Erythroblast (primary cell): ENCODE data around the gene TCF12.
A peak's percentile ranks its signal among the peaks of the same experiment; 100 is the strongest.

Source experiments
- DNase-seq, 2 experiments: peaks; one replicate each; lab custom pipeline; 2025; lab: John Stamatoyannopoulos, UW
- GATA1 ChIP-seq: IDR thresholded peaks from 2 replicates; pipeline ENCODE4 v1.6.1; 2011; ENCODE audit warnings: low read depth, mild to moderate bottlenecking, control low read depth, low read length, moderate library complexity
- POLR2A ChIP-seq: IDR thresholded peaks from 2 replicates; pipeline ENCODE4 v1.6.1; 2011; ENCODE audit warnings: mild to moderate bottlenecking, low read length

The TCF12 gene

DNA sequence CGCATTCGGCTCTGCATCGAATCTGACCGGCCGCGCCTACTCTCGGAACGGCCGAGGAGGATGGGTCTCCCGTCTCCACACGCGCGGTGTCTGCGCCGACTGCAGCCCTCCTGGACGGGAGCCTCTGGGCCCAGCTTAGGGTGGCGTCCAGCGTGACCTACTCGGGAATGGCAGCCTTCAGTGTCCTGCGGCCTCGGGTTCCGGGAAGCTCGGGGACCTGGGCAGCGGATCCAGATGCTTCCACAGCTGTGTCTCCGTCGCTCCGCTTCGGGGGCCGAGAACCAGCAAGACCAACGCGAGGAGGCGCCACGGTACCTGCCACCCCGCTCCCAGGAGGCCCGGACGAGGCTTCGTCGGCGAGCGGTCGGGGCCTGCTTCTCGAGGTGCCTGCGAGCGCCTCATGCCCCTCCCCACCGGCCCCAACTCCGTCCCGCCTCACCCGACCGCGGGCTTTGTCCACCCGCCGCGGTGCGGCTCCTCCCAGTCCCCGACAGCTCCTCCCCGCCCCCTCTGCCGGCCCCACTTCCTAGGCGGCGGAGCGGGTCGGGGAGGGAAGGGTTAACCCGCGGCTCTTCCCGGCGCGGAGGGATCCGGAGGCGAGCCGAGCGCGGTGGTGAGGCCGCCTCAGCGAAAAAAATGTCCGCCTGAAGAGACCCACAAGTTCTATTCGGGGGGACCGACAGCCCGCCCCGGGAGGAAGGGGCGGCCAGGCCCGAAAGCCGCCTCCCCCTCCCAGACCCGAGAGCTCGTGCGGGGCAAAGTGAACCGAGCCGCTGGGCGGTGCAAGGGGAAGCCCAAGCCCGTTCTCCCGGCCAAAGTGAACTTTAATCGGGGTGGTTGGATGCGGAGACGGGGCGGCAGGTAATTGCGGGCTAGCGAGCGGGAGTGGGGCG, at the start of gene TCF12:
Gene TCF12 (plus strand): TSS at position 599 of the 893 bp plus-strand sequence. CDS start 1,270 bp downstream, outside the sequence.
- DNase-seq, result peak; percentile 98
- TF ChIP-seq GATA1 (no peak), POLR2A (peak; percentile 68)

DNA sequence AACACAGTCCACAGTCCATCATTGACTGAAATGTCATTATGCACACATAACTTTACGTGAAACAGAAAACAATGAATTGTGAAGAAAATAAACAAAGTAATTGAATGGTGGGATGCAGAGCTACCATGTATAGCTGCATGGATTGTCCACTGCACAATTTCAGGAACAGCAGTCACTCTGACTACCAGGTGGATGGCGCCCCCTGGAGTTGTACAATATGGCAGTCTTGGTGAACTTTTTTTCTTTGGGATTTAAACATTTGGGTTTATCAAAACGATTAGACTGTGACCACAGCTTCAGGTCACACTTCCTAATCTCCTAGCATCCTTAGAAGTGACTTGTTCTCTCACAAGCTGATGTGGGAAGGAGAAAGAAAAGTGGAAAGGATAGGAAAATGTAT, 48.9 kb upstream of the TCF12 start:
- TF ChIP-seq GATA1, result no peak
- no peak for TF ChIP-seq POLR2A
- DNase-seq, result peak; percentile 43 to 45

DNA sequence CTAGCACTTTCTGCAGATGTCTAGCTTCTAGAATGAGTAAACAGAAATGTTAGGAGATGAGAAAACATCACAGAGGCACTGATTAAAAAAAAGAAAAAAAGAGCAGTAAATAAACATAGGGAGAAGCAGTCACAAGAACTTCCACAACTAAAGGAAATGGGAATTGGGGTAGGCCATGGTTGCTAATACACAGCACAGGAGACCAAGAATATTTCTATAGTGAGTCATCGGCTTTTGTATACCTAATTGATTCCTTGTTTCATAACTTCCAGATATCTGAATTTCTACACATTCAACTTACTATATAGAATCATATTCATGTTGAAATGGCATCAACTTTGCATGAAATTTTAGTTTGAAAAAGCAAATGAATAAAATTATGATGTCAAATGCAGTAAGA, 47.3 kb upstream of the TCF12 start:
- TF ChIP-seq POLR2A (no peak), GATA1 (no peak)
- DNase-seq, result no peak

- TF ChIP-seq POLR2A (no peak), GATA1 (no peak)
- DNase-seq, result no peak
Measured at GRCh38 chr15:56871867-56872266, 46.6 kb upstream of the TCF12 start.

GRCh38 chr15:56877255-56877970, 41.0 kb upstream of the TCF12 start:
- TF ChIP-seq POLR2A, result no peak
- TF ChIP-seq GATA1, result no peak
- no peak for DNase-seq

DNA sequence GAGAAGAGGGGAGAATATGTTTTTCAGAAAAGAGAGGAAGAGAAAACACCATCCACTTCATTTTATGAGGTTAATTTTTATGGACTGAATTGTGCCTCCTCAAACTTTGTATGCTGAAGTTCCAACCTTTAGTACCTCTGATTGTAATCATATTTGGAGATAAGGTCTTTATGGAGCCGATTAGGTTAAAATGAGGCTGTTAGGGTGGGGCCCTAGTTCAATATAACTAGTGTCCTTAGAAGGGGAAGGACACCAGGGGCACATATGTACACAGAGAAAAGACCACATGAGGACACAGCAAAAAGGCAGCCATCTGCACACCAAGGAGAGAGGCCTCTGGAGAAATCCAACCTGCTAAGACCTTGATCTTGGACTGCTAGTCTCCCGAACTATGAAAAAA, 38.9 kb upstream of the TCF12 start:
- no peak for TF ChIP-seq GATA1
- no peak for TF ChIP-seq POLR2A
- no peak for DNase-seq

DNA sequence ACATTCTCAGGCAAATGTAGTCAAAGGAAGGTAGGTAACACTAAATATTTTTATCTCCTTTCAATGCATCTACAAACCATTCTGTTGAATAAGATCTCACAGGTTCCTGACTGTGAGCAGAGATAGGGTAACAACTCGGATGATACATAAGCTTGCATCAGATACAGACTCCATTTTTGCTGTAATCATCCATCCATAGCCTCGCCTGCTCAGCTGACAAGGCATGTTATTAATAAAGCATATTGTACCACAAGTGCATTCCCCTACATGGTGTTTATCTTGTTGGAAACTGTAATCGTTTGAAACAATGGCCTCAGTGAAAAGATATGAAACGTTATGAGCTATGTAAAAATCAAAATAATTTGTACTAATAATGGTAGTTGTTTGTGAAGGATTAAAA, 35.4 kb upstream of the TCF12 start:
- TF ChIP-seq POLR2A (no peak), GATA1 (no peak)
- DNase-seq, result peak; percentile 48 to 83

DNA sequence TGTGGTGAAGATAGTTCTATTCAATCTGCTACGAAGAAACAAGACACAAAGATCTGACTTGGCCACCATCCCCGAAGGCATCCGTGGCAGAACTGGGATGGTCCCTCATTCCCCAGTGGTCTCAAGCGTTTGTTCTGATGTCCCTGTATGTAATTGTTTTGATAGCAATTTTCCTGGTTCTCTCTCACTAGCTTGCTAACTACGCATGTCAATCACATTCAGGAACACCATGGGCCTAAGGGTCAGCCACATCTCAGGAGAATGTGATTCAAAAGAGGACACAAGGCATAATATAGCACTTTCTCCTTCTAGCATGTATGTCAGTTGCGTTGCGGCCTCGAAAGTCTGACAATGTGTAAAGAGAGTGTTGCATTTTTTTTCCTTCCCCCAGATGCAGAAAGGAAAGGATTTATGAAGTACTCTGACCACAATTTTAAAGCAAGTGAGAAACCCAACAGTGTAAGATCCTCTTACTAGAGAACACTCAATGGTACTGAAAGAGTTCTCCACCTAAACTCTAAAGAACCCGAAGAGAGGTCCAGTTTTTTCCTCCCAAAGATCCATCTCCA, 32.0 kb upstream of the TCF12 start:
- TF ChIP-seq POLR2A, result no peak
- TF ChIP-seq GATA1, result no peak
- peak in 1 of 2 experiments; percentile 49 for DNase-seq

DNA sequence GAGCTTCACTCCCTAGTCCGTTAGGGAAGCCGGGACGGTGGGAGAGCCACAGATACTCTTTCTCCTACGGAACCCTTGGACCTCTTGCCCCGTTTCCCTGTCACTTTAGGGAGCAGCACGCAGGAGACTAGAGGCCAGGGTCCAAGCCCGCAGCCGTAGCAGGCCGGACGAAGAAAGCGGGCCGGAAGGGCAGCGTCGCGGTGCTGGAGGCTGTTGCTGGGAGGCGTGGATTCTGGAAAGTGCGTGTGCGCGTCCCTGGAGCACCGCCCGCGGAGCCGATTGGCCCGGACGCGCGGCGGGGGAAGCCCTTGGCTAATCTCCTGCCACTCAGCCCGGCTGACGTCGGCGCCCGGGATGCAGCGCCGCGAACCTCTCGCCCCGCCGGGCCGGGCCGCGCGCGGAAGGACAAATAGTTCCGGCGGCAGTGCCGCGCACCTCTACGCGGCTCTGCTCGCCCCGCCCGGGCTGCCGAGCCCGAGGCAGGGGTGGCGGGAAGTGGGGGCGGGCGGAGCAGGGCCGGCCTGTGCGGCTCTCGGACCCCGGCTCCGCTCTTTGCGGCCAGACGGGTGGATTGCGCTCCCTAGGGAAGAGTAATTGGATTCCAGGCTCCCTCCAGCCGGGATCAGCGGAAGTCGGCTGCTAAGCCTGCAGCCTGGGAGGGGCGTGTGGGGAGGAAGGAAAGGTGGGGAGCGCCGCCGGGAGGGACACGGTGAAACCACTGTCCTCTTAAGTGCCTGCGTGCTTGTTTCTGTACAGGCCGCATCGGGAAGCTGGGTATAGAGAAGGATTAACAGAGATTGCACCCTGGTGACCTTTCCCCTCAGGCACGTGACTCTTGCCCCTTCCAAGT, 31.3 kb upstream of the TCF12 start:
- peak; percentile 98 for DNase-seq
- no peak for TF ChIP-seq GATA1
- peak; percentile 82 for TF ChIP-seq POLR2A

GRCh38 chr15:56887782-56888438, 30.5 kb upstream of the TCF12 start:
- peak; percentile 33 to 42 for DNase-seq
- no peak for TF ChIP-seq GATA1
- TF ChIP-seq POLR2A, result no peak

GRCh38 chr15:56890038-56890437, 28.4 kb upstream of the TCF12 start:
- TF ChIP-seq GATA1 (no peak), POLR2A (no peak)
- DNase-seq, result peak; percentile 9 to 44

DNA sequence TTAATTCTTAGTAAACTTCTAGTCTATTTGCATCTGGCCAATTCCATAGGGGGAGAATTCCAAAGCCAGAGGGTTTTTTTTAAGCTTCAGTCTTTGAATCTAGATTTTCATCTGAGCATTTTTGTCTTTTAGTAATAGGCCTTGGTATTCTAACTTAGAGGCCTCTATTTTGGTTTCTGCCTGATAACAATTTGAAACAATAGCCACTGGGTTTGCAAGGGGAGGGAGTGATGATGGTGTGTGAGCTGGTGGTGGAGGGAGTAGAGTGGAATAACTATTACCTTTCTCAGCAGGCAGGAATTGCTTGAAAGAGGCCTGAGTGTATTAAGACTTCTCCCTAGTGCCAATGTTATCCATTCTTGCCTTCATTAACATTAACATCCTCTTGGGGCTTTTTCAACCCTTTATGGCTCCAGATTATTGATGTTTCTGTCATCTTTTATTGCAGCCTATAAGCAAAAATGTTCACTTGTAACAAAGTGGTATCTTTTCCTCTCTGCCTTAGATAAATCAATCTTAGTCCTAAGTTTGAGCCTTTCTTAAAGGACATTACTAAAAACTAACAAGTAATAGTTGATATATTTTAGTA, 26.5 kb upstream of the TCF12 start:
- TF ChIP-seq GATA1 (no peak), POLR2A (no peak)
- DNase-seq, result no peak
